GM18868 (cell line): ENCODE data around the gene FBXO22.
"Not testable (repeated sequence)": the region's sequence is repeated elsewhere in the genome, so short reads cannot be mapped to it uniquely, and the experiment has no call there.

Experiments
- ATAC-seq: cut with Tn5 transposase; IDR thresholded peaks from one replicate; pipeline ENCODE4 v1.9.1; 2021; ENCODE audit warnings: mild to moderate bottlenecking, moderate library complexity; ENCODE audit not compliant: unreplicated experiment

The FBXO22 gene

DNA sequence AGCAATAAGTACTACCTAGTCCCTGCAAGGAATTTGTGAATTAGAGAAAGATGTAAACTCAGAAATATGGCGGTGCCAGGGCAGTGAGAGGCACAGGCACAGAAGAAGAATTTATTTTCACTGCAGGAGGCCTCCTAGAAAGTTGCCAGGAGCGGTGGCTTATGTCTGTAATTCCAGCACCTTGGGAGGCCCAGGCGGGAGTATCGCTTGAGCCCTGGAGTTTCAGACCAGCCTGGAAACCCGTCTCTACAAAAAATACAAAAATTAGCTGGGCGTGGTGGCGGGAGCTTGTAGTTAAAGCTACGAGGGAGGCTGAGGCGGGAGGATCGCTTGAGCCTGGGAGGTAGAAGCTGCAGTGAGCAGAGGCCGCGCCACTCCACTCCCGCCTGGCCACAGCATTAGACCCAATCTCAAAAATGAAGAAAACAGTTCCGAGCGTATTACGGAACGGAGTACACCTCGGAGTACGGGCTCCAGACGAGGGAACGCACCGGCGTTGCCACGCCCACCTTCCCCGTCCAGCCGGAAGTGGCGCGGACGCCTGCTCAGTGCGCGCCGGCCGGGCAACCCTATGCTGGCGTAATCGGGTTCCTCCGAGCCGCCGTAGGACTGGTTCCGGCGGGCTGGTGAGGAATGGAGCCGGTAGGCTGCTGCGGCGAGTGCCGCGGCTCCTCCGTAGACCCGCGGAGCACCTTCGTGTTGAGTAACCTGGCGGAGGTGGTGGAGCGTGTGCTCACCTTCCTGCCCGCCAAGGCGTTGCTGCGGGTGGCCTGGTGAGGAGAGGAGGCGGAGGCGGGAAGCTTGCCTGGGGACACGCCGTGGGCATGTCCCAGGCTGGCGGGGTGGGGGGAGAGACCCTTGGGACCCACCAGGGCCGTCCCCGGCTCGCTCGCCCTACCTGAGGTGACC is at the start of gene FBXO22:
Gene FBXO22 (plus strand): TSS at position 548 of the 909 bp plus-strand sequence. CDS start 86 bp downstream, at position 634.
- ATAC-seq = peak; percentile 93

DNA sequence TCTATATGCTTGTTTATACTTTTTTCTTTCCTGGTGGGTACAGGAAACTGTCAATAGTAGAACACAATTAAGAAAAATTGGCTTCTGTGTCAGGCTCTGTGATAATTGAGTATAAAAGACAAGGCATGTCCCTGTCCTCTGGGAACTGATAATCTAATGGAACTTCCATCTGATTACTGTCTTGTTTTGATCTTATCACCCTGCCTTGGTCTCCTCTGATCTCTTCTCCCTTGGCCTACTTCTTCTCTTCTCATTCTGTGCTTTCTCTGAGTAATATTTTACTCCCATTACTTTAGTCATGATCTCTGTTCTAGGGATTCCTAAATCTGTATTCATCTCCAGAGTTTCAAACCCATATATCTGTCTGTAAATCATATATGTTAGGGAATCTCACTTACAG is 45.8 kb upstream of the FBXO22 start:
- ATAC-seq = no peak

DNA sequence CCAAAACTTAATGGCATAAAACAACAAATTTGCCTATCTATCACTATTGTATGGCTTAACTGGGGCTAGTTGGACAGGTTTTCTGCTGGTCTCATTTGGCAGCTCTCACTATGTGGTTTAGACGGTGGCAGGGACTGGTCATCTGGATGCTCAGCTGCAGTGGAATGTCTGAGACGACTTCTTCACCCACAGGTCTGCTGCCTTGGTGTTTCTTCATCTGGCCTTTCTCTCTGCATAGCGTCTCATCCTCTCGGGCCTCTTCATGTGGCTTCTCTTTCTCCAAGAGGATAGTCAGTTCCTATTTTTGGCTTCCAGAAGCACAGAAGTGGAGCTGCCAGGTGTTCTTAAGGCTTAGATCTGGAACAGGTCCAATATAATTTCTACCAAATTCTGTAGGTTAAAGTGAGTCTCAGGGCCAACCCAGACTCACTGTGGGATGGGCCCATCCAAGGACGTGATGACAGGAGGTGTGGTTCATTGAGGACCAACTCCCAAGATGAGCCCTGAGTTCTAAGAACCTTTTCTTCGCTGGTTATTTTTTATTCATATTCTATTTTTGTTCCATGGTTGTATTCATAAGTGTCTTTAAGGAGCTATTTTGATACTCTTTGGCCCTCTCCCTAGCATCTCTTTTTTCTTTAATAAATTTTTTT is 41.8 kb upstream of the FBXO22 start:
- ATAC-seq = no peak

DNA sequence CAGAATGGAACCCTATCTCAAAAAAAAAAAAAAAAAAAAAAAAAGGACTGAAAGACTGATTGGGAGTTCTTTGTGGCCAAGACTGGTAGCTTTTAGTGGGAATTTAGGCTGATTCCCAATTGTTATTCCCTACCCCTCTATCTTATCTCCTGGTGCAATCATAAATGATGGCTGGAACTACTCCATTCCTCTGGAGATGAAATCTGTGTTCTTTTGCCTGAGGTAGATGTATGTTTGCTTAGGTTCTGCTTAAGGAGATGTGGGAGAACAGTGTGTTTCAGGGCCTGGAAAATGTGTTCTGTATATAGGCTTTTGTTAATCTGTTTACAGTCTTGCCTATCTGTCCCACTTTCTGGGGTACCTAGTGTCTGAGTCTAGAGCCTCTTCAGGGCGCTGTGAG is 40.9 kb upstream of the FBXO22 start:
- no peak for ATAC-seq

DNA sequence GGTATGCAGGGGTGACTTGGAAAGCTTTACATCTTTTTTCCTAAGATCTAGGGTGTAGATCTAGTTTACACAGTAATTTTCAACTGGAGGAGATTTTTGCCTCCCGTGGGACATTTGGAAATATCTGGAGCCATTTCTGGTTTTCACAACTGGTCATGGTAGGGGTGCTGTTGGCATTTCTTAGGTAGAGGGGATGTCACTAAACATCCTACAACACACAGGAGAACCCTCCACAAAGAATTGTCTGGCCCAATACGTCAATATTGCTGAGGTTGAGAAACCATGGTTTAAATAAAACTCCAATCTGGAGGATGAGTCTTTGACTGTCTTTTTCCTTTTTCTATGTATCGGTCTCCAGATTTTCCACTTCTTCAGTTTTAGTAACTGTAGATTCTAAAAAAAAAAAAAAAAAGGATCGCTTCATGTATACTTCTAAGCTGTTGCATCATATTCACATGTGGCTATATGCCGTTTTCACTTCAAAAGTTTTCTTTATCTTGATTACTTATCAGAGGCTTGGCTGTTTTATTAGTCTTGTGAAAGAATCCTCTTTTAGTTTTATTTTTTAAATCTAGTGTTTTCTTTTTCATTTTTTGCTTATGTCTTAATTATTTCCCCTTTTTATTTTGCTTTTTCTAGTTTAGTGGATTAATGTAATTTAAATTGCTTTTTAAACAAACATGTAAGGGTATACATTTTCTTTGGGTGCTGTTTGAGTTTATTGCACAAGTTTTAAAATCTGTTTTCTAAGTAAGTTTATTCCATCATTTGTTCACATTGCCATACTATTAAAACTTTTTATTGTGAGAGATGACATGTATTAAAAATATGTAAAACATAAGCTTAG is 39.2 kb upstream of the FBXO22 start:
- no peak for ATAC-seq

DNA sequence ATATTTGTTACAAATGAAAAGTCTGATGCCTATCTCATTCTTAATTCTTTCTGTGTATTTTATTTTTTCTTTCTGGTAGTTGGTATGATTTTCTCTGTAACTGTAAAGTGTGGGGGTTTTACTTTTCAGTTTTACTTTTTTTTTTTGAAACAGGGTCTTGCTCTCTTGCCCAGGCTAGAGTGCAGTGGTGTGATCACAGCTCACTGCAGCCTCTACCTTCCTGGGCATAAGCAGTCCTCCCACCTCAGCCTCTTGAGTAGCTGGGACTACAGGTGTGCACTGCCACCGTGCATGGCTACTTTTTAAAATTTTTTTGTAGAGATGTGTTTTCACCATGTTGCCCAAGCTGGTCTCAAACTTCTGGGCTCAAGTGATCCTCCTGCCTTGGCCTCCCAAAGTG is 37.6 kb upstream of the FBXO22 start:
- ATAC-seq = not testable (repeated sequence)

DNA sequence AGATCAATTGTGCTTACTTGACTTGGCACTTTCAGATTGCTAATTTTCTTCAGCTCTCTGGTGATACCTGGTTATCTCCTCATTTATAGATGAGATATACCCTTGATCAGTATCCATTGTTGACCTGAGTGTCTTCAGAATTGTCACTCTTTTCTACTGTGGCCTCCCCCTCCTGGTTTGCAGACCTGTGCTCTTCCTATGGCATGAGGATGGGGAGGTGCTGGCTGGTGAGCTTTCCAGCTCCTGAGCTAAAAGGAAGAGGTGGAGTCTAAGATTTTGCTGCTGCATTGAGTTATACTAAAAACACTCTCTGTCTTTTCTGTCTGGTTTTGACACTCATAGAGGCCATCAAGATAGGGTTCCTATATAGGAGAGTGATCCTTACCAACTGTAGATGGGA is 36.8 kb upstream of the FBXO22 start:
- no peak for ATAC-seq

DNA sequence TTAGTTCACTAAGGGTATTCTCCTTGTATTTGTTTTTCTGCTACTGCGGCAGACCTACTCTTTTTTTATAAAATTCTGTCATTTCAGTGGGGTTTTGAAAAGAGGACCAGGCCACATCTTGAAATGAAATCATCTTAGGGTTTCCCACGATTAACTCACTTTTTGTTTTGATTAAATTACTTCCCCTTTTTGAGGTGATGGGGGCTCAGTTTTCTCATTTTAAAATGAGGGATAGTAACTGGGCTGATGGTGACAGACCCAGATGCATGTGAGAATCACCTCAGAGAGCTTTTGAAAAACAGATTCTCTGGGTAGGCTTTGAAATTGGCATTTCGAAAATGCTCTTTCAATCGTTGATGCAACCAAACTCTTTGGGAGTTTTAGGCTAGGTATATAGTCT is 36.2 kb upstream of the FBXO22 start:
- ATAC-seq = no peak

DNA sequence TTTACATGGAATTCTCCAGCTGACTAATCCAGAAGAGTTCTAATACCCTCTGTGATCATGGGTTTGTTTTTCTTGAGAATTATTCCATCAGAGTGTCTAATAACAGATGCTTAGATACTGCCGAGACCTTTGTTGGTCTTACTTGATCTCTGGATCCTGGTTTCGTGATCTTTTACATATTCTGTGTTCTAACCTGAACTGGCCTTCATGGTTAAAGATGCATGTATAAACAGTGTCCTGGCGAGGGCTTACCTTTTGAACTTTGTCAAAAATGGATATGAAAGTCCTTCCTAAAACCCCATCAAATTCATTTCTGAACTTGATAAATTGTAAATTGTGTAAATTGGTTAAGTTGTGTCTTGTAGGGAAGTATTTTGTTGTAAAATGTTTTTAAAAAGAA is 35.7 kb upstream of the FBXO22 start:
- no peak for ATAC-seq

DNA sequence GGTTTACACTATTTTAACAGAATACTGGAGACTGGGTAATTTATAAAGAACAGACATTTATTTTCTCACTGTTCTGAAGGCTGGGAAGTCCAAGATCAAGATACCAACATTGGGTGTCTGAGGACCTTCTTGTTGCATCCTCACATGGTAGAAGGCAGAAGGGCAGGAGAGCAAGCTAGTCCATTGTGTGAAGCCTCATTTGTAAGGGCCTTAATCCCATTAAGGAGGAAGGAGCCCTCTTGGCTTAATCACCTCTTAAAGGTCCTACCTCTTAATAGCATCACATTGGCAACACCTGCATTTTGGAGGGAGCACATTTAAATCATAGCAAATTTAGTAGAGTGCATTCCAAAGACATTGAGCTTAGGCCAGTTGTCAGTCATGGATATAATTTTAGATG is 34.2 kb upstream of the FBXO22 start:
- no peak for ATAC-seq

DNA sequence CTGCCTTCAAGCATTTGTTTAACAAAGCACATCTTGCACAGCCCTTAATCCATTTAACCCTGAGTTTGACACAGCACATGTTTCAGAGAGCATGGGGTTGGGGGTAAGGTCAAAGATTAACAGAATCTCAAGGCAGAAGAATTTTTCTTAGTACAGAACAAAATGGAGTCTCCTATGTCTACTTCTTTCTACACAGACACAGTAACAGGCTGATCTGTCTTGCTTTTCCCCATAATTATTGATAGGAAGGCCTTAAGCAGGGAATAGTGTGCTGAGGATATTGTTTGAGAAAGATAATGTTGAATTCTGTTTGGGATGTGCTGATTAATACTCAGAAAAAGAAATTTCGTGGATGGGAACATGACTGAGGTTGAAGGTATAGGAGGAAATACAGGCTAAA is 32.1 kb upstream of the FBXO22 start:
- not testable (repeated sequence) for ATAC-seq

DNA sequence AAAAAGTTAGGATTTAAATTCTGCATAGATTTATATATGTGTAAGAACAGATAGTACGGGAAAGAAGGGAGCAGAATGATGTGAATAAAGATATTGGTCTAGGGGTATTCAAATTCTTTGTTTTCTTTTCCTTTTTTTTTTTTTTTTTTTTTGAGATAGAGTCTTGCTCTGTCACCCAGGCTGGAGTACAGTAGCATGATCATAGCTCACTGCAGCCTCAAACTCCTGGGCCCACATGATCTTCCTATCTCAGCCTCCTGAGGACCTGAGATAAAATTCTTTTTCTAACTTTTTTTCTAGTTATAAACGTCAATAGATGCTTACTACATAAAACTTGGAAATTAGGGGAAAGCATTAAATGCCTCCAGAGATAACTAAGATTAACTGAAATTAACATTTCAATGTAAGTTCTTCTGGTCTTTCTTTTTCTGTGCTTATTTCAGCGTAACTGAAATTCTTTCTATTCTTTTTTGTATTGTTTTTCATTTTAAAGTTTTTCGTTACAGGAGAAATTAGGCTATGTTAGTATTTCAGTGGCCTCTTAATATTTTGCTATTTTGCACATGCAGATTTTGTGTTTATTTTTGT is 31.2 kb upstream of the FBXO22 start:
- no peak for ATAC-seq

DNA sequence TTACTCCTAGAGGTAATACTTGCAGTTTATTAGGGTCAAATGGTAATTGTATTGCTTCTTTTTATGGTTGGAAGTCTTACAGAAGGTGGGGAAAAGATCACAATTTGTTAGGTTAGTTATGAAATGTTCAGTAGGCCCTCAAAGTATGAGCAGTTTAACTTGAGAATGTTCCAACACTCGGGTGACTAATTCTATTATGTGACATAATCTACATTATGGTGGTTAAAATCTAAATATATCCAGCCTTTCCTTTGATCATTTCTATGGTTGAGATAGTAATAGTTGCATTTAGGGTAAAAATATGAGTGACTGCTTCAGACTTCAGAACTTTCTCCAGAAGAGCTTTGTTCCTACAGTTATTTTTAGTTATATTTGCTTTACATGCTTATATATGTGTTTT is 19.6 kb upstream of the FBXO22 start:
- ATAC-seq = no peak

DNA sequence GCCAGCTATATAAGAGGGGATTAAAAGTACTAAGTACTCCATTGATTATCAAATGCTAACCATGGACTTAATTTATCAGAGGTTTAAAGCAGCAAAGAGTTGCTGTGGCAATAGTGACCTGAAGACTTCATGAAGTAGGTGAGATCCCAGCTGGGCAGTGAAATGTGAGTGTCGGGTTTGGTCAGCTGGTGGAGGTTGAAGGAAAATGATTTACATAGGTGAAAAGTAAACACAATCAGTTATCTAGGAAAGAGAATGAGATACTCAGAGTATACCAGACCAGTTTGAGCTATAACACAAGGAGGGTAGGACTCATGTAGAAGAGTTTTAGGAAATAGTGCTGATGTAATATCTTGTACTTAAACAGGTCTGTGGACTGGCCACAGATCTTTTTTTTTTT is 16.5 kb upstream of the FBXO22 start:
- ATAC-seq = no peak

DNA sequence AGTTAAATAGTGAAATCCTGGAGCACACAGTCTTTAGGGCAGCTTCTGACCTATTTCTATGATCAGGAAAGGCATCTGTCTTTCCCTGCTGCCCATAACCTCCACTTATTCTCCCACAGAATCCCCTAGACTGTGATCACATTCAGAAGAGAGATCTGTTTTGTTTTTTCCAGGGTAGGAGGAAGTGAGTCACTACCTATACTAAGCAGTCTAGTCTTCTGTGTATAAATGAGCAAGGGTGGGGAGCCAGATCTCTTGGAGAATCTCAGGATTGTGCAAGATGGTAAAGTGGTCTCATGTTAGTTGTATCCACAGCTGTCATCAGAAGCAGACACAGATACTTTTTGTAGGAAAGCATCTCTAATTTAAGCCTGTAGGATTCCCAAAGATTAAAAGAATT is 11.8 kb upstream of the FBXO22 start:
- no peak for ATAC-seq

DNA sequence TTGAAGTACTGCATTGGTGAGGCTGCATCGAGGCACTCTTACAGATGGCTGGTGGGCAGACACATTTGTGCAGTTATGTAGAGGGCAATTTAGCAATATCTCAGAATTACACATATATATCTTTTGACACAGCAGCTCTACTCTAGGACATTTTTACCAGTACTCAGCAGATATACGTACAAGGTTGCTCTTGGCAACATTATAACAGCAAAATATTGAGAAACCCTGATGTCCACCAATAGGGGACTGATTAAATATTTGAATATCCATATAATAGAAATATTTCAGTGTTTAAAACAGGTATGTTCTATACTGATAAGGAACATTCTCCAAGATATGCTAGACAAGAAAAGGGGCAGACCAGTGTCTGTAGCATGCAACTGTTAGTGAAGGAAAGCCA is 7.9 kb upstream of the FBXO22 start:
- ATAC-seq = no peak

DNA sequence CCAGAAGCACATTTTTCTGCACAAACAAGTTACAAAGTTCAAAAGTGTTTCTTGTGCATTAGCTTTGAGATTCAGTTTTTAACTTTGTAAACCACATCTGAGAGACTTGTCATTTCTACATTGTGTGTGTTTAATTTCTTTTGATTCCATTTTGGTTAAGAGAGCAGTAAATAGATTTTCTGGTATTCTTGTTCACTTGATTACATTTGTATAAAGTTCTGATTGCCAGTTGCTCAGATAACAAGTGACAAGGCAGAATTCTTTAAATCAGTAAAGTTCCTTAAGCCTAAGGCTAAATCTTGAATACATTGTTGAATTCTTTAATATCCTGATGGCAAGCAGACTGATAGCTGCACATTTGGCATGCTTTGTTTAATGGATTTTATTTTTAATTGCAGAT is 3.1 kb upstream of the FBXO22 start:
- ATAC-seq = no peak

DNA sequence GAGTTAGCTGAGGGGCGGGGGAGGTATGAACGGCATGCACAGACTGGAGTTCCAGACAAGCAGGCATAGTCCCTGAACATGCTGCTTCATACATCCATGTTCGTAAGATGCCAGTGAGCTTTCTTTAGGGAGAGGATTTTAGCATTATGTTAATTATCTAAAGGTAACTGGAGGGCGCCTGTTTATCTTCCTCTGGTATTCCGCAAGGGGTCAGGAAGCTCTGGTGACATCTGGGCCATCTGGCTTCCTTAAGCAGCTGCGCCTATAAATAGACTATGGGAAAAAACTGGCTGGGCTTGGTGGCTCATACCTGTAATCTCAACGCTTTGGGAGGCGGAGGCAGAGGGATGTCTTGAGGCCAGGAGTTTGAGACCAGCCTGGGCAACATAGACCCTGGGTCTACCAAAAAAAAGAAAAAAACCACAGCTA is 1.5 kb upstream of the FBXO22 start:
- no peak for ATAC-seq

DNA sequence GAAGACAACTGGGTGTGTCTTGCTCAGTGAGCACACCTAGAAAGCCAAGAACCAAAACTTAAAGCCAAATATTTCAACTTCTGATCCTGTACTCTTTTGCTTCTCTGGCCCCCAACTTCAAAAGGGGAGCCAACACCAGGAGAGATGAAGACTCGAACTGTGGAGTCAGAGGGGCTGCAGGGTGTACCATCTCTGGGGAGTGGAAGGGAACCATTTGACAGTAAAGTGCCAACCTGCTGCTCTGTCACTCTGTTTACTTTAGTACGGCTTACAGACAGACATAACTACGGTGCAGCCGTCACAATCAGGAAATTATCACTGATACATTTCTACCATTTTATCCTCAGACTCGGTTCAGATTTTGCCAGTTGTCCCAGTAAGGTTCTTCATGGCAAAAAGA is 1.6 kb downstream of the FBXO22 start:
- ATAC-seq = no peak

DNA sequence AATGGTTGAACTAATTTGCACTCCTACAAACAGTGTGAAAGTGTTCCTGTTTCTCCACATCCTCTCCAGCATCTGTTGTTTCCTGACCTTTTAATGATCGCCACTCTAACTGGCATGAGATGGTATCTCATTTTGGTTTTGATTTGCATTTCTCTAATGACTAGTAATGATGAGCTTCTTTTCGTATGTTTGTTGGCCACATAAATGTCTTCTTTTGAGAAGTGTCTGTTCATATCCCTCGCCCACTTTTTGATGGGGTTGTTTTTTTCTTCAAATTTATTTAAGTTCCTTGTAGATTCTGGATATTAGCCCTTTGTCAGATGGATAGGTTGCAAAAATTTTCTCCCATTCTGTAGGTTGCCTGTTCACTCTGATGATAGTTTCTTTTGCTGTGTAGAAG is 6.7 kb downstream of the FBXO22 start:
- not testable (repeated sequence) for ATAC-seq

DNA sequence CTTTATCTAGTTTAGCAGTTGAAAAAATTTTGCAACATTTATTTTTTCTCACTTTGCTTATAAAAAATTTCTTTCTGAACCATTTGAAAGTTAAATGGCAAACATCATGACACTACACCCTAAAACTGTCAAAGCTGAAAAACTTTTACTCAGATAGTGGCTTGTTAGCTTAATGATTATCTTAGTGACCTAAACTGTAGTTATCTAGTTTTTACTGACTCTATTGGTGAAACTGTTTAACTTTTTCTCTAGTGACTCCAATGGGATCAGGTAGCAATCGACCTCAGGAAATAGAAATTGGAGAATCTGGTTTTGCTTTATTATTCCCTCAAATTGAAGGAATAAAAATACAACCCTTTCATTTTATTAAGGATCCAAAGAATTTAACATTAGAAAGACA is 13.3 kb downstream of the FBXO22 start:
- no peak for ATAC-seq
